ENCODE results near the gene RTN4.

GRCh38 chr2:54928719-54929118, 121.5 kb downstream of the RTN4 start:
- TF ChIP-seq, protein P1, sequence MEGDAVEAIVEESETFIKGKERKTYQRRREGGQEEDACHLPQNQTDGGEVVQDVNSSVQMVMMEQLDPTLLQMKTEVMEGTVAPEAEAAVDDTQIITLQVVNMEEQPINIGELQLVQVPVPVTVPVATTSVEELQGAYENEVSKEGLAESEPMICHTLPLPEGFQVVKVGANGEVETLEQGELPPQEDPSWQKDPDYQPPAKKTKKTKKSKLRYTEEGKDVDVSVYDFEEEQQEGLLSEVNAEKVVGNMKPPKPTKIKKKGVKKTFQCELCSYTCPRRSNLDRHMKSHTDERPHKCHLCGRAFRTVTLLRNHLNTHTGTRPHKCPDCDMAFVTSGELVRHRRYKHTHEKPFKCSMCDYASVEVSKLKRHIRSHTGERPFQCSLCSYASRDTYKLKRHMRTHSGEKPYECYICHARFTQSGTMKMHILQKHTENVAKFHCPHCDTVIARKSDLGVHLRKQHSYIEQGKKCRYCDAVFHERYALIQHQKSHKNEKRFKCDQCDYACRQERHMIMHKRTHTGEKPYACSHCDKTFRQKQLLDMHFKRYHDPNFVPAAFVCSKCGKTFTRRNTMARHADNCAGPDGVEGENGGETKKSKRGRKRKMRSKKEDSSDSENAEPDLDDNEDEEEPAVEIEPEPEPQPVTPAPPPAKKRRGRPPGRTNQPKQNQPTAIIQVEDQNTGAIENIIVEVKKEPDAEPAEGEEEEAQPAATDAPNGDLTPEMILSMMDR (IDR thresholded peaks at IDR 0.05), result no peak
- no peak for TF ChIP-seq POLR2AphosphoS5 (IDR thresholded peaks at IDR 0.05)
- no peak for TF ChIP-seq POLR2A (IDR thresholded peaks at IDR 0.05)

Data from prostate gland (tissue), 2 donors.